Measurements from ENCODE around the gene PRELP.
"Not testable (repeated sequence)": the region's sequence is repeated elsewhere in the genome, so short reads cannot be mapped to it uniquely, and the experiment has no call there.

Gene PRELP

DNA sequence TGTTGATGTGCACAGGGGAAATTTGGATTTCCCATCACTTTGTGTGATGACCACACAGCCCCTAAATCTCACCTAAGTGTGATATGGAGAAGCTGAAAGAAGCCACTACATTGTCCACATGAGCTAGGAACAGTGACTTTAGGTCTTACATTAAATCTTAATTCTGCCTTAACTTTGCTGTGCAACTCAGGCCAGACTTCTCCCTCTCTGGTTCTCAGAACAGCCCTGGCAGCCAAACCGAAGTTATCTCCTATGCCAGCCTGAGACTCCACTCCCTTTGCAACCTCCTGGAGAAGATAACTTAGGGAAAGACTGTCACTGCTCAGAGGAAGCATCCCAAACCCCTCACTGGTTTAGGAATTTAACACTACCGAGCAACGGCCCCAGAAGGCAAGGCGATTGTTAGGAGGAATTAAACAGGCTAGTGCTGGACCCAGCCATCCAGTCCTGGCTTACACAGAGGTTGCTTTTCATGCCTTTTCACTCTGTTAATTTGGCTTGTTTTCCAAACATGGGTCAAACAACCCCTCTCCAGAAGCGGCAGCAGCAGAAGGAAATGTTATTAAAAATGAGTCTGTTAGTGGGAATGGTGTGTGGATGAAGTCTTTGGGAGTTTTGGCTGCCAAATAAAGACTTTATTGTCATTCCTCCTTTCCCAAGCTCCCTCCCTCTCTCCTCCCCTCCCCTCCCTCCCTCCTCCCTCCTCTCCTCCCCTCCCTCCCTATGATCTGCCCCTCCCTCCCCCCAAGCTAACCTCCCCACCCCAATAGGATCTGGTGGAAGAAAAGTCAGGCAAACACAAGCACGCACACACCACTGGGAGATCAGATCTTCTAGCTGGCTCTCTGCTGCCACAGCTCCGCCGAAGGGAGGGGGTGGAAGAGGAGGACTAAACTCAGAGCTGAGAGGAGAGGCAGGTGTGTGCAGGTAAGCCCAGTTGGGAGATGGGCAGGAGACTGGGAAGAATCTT, at the start of gene PRELP:
Gene PRELP, plus strand, starts transcription at position 795 of the 970 bp plus-strand sequence. CDS start 7,379 bp downstream, outside the sequence.
- peak; percentile 26 for DNase-seq

DNA sequence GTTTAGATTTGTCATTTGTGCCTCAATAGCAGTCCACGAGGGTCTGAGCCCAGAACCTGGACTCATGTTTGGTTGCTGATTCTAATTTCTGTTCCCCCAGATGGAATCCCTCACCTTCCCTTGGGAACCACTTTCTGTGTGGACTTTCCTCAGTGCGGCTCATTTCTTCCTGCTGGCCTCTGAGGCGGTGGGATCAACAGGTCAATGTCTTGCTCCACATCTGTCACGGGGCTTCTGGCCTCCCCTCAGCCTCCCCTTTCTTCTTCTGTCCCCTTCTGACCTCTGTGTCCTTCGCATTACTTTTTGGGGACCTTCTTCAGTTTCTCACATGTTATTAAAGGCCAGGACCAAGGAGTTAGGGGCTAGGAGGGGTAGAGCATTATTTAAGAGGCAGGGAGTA, 49.2 kb upstream of the PRELP start:
- no peak for DNase-seq

DNA sequence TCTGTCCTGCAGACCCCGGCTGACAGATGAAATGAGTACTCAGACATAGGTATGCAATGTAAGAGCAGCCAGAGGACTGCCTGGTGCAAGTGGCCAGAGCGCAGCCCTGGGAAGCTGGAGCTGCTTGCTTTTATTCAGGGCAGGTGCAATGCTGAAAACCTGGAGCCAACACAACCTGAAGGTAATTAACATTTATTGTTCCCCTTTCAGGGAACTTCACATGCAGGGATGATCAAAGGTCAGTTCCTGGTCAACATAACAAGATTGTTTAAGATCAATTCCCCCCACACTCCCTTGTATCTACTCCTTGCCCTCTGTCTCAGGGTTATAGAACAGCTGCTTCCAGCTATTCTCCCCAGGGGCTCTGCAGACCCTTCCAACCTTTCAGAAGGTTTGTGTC, 48.7 kb upstream of the PRELP start:
- no peak for DNase-seq

DNA sequence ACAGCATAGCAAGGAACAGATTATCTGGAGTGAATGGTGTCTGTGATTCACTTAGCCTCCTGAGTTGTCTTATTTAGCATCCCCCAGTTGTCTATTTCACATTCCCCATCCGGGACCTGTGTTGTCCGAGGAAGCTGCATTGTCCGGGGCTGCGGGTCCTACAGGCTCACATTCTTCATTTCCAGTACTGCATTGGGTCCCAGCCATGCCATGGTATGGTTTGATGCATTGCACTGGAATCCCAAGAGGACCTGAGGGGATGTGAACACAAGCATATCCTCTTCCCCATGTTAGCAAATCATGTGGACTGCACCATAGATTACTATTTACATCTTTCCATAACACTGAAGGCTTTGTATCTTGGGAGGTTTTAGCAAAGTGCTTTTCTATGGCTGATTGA, 48.2 kb upstream of the PRELP start:
- no peak for DNase-seq

- no peak for DNase-seq
Measured at GRCh38 chr1:203428981-203429599, 46.5 kb upstream of the PRELP start.

GRCh38 chr1:203435615-203436014, 40.0 kb upstream of the PRELP start:
- DNase-seq = no peak

DNA sequence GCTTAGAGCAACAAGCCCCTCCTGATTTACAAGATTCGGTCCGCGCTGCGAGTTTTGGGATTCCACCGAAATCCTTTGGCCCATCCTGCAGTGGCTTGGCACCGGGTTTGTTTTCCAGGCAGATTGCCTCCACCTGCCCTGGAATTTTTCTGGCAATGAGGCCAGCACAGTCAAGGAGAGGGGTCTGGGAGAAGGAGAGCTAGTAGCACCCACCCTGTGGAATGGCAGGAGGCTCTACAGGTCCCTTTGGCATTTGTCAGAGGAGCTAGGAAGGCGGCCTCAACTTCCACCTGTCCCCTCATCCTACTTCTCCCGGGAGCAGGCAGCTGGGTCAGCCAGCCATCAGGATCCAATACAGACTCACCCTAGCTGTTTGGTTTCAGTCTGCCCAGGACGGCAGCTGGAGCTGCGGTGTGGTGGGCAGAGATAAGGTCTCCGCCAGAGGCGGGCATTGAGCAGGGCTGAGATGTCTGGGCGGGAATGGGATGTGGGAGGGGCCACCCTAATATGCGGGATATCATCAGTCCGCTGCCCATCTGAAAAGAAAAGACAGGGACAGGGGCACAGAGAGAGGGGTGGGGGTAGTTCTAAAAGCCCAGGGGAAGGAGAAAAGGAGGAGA, 37.8 kb upstream of the PRELP start:
- DNase-seq = no peak

GRCh38 chr1:203439131-203439730, 36.4 kb upstream of the PRELP start:
- no peak for DNase-seq

- no peak for DNase-seq
Measured at GRCh38 chr1:203440771-203441170, 34.8 kb upstream of the PRELP start.

- DNase-seq = no peak
Measured at GRCh38 chr1:203441766-203442165, 33.8 kb upstream of the PRELP start.

GRCh38 chr1:203442821-203443220, 32.8 kb upstream of the PRELP start:
- DNase-seq = no peak

DNA sequence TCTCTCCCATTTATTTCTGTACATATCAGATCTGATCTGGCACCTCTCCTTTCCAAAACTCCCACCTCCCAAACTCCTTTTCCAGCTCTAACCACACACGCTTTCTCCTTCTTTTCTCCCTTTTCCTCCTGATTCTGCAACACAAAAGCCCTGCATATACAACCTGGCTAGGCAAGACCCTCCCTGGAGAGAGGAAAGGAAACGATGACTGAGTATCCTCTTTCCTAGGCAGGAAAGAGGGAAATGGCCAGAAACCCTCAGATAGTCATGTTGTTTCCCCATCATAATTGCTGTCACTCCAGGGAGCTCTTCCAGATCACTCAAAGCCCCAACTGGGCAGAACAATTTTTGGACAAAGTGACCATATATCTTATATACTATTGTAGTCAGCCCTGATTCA, 32.3 kb upstream of the PRELP start:
- DNase-seq = no peak

- peak; percentile 96 for DNase-seq
Measured at GRCh38 chr1:203444171-203444576, 31.4 kb upstream of the PRELP start.

DNA sequence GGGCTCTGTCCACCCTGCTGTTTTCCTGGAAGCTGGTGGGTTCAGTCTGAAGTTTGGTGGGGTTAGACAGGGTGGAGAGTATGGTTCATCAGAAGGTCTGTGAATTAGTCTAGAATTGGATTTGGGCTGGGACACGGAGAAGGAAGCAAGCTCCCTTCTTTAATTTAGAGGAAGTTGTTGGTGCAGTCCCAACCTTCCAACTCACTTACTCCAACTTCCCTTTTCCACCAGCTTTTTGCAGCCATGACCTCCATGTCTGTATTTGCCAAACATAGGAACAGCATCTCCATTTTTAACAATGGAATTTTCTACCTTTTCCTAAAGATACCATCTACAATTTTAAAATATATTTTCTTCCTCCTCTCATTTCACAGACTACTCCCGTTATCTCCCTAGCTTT, 28.5 kb upstream of the PRELP start:
- no peak for DNase-seq

GRCh38 chr1:203447598-203447997, 28.0 kb upstream of the PRELP start:
- DNase-seq = not testable (repeated sequence)

- DNase-seq = peak; percentile 77
Measured at GRCh38 chr1:203448521-203449061, 27.0 kb upstream of the PRELP start.

GRCh38 chr1:203450001-203450400, 25.6 kb upstream of the PRELP start:
- no peak for DNase-seq

DNA sequence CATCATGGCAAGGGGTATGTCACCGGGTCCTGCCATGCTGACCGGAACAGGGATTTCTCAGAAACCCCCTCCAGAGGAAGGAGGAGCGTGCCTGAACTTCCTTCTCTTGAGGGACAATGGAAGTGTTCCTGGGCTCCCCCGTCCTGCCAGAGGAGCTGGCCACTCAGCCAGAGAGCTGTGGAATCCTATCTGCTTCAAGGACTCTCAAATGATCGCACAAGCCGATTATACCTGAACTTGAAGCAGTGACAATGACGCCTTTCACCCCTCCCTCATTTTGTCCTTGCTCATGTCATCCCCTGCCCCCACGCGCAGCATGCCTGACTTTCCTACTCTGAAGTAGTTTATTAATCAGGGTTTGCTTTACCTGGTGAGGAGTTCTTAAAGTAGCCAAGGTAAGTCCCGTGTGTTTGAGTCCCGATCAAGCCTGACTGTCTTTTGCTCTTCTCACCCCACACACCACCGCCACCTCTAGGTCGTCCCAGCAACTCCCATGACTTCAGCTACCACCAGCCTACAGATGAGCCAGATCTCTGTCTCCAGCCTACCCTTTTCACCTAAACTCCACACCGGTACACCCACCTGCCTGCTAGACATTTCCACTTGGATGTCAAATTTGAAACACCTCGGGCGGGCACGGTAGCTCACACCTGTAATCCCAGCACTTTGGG, 25.0 kb upstream of the PRELP start:
- DNase-seq = no peak

DNA sequence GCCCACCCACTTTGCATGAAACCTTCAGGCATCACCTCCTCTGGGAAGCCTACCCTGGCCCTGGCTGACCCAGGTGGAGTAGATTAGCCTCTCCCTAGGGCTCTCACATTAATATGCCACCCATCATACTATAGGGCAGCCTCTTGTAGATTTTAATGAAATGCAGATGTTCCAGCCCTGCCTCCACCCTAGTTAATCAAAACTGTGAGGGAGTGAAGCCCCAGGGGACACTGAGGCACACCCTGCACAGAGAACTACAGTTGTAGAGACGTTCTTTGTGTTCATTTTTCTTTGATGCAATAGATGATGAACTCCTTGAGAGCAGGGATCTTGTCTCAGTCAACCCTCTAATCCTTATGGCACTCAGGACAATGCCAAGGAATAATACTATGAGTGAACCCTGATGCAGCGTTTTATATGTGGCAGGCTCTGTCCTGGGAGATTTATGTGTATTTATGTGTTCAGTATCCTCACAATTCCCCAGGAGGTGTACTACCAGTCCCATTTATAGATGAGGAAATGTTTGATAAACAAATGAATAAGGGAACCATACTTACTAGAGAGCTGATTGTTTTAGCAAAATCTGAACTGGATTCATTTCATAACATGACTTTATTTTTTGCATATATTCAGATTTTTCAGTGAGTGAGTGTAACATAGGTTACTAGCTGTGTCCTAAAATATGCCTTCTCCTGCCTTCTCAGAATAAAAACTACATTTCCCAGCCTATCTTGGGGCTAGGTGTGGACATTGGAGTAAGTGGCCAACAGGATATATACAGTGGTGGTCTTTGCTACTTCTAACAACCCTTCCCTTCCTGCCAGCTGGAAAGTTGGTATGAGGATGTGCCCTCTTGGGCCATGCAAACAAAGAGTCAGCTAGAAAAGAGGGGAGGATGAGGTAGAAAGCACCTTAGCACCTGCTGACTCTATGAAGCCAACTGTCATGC, 23.5 kb upstream of the PRELP start:
- DNase-seq = no peak

DNA sequence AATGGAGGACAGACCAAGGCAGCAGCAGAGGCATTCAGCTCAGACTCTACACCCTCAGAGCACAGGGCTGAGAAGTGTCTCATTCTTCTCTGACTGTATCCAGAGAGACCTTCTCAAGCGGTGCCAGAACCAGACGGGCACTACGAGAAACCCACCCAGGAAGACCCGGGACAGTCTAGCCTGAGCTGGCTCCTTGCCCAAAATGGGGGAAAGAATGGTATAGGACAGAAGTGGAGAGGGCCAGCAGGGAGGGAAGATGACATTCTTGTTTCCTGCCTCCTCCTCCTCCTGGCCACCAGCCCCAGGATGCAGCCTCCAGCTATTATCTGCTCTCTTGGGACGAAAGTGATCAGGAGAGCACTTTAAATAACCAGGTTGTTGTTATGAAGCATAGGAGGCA, 22.6 kb upstream of the PRELP start:
- DNase-seq = no peak

DNA sequence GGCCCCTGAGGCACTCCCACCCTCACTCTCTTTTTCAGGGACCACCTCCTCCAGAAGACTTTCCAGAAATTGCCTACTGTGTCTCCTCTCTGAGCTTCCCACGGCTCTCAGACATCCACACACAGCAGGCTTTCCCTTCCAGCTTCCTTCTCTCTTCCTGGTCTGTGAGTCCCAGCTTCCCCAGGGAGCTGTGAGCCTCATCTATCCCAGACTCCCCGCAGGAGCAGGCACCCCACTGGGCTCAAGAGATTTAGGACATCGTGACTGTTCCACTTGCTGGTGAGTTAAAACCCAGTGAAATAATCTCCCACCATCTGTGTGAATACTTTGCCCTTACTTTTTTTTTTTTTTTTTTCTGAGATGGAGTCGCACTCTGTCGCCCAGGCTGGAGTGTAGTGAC, 22.0 kb upstream of the PRELP start:
- DNase-seq = peak; percentile 33
